ENCODE data around the gene FAM227B.

DNA sequence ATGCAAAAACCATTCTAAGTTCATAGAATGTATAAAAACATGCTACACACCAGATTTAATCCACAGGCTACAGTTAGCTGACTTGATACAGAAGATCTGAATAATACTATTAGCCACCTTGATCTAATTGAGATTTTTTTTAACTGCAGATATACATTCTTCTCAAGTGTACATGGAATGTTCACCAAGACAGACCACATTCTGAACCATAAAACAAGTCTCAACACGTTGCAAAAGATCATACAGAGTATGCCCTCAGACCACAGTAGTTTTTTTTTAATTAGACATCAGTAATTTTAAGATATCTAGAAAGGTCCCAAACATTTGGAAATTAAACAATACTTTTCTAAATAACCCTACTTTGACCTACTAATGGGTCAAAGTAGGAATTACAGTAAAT is 114.3 kb downstream of the FAM227B start:
- TF ChIP-seq CTCF (conservative IDR thresholded peaks at IDR 0.05; ENCODE audit: low read depth, low read length) (no peak), EZH2 (IDR thresholded peaks at IDR 0.05; ENCODE audit: low read length, unreplicated experiment) (no peak), EZH2phosphoT487 (IDR thresholded peaks at IDR 0.05; ENCODE audit: borderline replicate concordance, low read length) (no peak)
